M059J (cell line): ENCODE data around the gene GBE1. TPM values are rescaled to one million over a fixed set of nuclear protein-coding genes. Genes with fewer than 3 reads are reported as not detected.

Experiments used
- DNase-seq: peaks from one replicate; pipeline ENCODE4 v3.0.0-alpha.2; 2012; ENCODE audit warnings: low read depth
- total RNA-seq: library from RNA; depleted of rRNA; stranded (reverse); fragments of >200 nt; shearing (Covaris generic); gene quantifications from 2 replicates; pipeline ENCODE4 v1.2.3, GENCODE V29; 2014

Gene GBE1
- total RNA-seq, 1 experiment from 2014 or later: 53.4 TPM

GRCh38 chr3:81702126-81702525 lies 59.3 kb downstream of the GBE1 start:
- no peak for DNase-seq

- DNase-seq: no peak
Measured at GRCh38 chr3:81699536-81700320, 61.7 kb downstream of the GBE1 start.

- DNase-seq: no peak
Measured at GRCh38 chr3:81696090-81696489, 65.4 kb downstream of the GBE1 start.

- no peak for DNase-seq
Measured at GRCh38 chr3:81695302-81695701, 66.1 kb downstream of the GBE1 start.

- DNase-seq: no peak
Measured at GRCh38 chr3:81694662-81695061, 66.8 kb downstream of the GBE1 start.

- no peak for DNase-seq
Measured at GRCh38 chr3:81692766-81693165, 68.7 kb downstream of the GBE1 start.

- DNase-seq: no peak
Measured at GRCh38 chr3:81689617-81690016, 71.8 kb downstream of the GBE1 start.

GRCh38 chr3:81684751-81685395 lies 76.6 kb downstream of the GBE1 start:
- DNase-seq: peak; percentile 30

GRCh38 chr3:81676706-81677456 lies 84.6 kb downstream of the GBE1 start:
- no peak for DNase-seq

GRCh38 chr3:81674690-81675089 lies 86.8 kb downstream of the GBE1 start:
- no peak for DNase-seq

- no peak for DNase-seq
Measured at GRCh38 chr3:81668283-81668682, 93.2 kb downstream of the GBE1 start.

- DNase-seq: peak; percentile 9
Measured at GRCh38 chr3:81666502-81667121, 94.8 kb downstream of the GBE1 start.

- DNase-seq: no peak
Measured at GRCh38 chr3:81663114-81663513, 98.3 kb downstream of the GBE1 start.

GRCh38 chr3:81660036-81660435 lies 101.4 kb downstream of the GBE1 start:
- DNase-seq: no peak

- no peak for DNase-seq
Measured at GRCh38 chr3:81658322-81658997, 103.0 kb downstream of the GBE1 start.

- no peak for DNase-seq
Measured at GRCh38 chr3:81651139-81651538, 110.3 kb downstream of the GBE1 start.

- DNase-seq: no peak
Measured at GRCh38 chr3:81650187-81650586, 111.3 kb downstream of the GBE1 start.

GRCh38 chr3:81645248-81645647 lies 116.2 kb downstream of the GBE1 start:
- DNase-seq: no peak

GRCh38 chr3:81643721-81644120 lies 117.7 kb downstream of the GBE1 start:
- peak; percentile 30 for DNase-seq

GRCh38 chr3:81638480-81638879 lies 123.0 kb downstream of the GBE1 start:
- DNase-seq: no peak

GRCh38 chr3:81632659-81633058 lies 128.8 kb downstream of the GBE1 start:
- peak; percentile 15 for DNase-seq

- DNase-seq: no peak
Measured at GRCh38 chr3:81624756-81625155, 136.7 kb downstream of the GBE1 start.
